MCF 10A (cell line): ENCODE data around the gene TAF10. TPM values are rescaled to one million over a fixed set of nuclear protein-coding genes. Genes with fewer than 3 reads are reported as not detected.

Experiments
- BruUV-seq: library from RNA; stranded (reverse); fragments of 400-500 nt; replicated peaks from 2 replicates; lab custom pipeline; 2021; lab: Mats Ljungman, UMichigan
- CTCF ChIA-PET: fragments of 300-600 bp; sonication (Branson Sonifier 250); formaldehyde crosslinking; extraction: SDS; loops from one replicate; lab custom pipeline; 2021; ENCODE audit warnings: antibody characterized with exemption, inconsistent platforms; lab: Yijun Ruan, JAX
- POLR2A ChIA-PET: fragments of 300-600, 350-650 bp; sonication (Branson Sonifier 250); formaldehyde crosslinking; extraction: SDS; loops from one replicate; lab custom pipeline; 2020; ENCODE audit warnings: antibody characterized with exemption, inconsistent platforms; lab: Yijun Ruan, JAX
- DNase-seq: peaks from one replicate; pipeline ENCODE4 v3.0.0-alpha.2; 2018; ENCODE audit not compliant: unreplicated experiment
- H3K27ac Mint-ChIP-seq: one replicate; pipeline ENCODE4 v1.8.0; 2022; ENCODE audit warnings: mild to moderate bottlenecking, low read depth, mixed read lengths; ENCODE audit not compliant: unreplicated experiment
- H3K27me3 Mint-ChIP-seq: one replicate; pipeline ENCODE4 v1.8.0; 2022; ENCODE audit warnings: mixed read lengths; ENCODE audit not compliant: insufficient read depth, unreplicated experiment
- H3K36me3 Mint-ChIP-seq: one replicate; pipeline ENCODE4 v1.8.0; 2022; ENCODE audit warnings: mild to moderate bottlenecking, moderate library complexity, mixed read lengths; ENCODE audit not compliant: insufficient read depth, unreplicated experiment
- H3K4me1 Mint-ChIP-seq: one replicate; pipeline ENCODE4 v1.8.0; 2022; ENCODE audit warnings: mixed read lengths; ENCODE audit not compliant: insufficient read depth, unreplicated experiment
- H3K4me3 Mint-ChIP-seq: one replicate; pipeline ENCODE4 v1.8.0; 2022; ENCODE audit warnings: mild to moderate bottlenecking, moderate library complexity, mixed read lengths; ENCODE audit not compliant: unreplicated experiment
- H3K9me3 Mint-ChIP-seq: one replicate; pipeline ENCODE4 v1.8.0; 2022; ENCODE audit warnings: mixed read lengths; ENCODE audit not compliant: unreplicated experiment
- intact Hi-C: fragments of 100-400 bp; cut with micrococcal nuclease; formaldehyde crosslinking; loops from 2 replicates; pipeline ENCODE4 v1.14.1; 2022
- total RNA-seq: library from RNA; stranded (reverse); gene quantifications from 2 replicates; pipeline ENCODE4 v1.2.3, GENCODE V29; 2022
- TF ChIP-seq, protein P1 (sequence below): fragments of 200-600 bp; IDR thresholded peaks from one replicate; pipeline ENCODE4 v1.8.0; 2022; ENCODE audit warnings: antibody characterized with exemption, mild to moderate bottlenecking; ENCODE audit not compliant: unreplicated experiment

TAF10 gene
- total RNA-seq, 1 experiment from 2014 or later = 157 TPM

DNA sequence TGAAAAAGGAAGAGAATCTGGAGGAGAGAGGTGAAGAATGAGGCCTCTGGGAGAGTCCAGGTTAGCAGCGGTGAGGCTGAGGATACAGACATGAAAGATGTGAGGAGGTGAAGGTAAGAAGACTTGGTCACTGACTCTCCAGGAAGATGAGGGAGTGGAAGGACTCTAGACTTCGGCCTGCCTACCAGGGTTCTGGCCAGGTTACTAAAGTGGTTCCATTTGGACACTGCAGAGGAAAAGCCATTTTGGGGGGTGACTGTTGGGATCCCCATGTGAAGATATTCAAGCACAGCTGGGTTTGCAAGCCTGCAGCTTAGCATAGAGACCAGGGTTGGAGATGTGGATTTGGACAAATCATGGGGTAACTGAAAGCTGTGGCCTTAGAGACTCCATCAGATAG, 35.8 kb upstream of the TAF10 start:
- H3K27ac Mint-ChIP-seq = no peak overlapping the region
- CTCF ChIA-PET = no interaction called here
- no peaks in the 10 kb centered on the region for H3K36me3 Mint-ChIP-seq
- no TSS peak for BruUV-seq
- DNase-seq = no peak
- TF ChIP-seq, protein P1, sequence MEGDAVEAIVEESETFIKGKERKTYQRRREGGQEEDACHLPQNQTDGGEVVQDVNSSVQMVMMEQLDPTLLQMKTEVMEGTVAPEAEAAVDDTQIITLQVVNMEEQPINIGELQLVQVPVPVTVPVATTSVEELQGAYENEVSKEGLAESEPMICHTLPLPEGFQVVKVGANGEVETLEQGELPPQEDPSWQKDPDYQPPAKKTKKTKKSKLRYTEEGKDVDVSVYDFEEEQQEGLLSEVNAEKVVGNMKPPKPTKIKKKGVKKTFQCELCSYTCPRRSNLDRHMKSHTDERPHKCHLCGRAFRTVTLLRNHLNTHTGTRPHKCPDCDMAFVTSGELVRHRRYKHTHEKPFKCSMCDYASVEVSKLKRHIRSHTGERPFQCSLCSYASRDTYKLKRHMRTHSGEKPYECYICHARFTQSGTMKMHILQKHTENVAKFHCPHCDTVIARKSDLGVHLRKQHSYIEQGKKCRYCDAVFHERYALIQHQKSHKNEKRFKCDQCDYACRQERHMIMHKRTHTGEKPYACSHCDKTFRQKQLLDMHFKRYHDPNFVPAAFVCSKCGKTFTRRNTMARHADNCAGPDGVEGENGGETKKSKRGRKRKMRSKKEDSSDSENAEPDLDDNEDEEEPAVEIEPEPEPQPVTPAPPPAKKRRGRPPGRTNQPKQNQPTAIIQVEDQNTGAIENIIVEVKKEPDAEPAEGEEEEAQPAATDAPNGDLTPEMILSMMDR = no peak
- no peak overlapping the region for H3K4me3 Mint-ChIP-seq
- no peaks in the 10 kb centered on the region for H3K4me1 Mint-ChIP-seq
- intact Hi-C loops = no loop called here
- POLR2A ChIA-PET = no interaction called here
- no peaks in the 10 kb centered on the region for H3K27me3 Mint-ChIP-seq
- no peaks in the 10 kb centered on the region for H3K9me3 Mint-ChIP-seq

DNA sequence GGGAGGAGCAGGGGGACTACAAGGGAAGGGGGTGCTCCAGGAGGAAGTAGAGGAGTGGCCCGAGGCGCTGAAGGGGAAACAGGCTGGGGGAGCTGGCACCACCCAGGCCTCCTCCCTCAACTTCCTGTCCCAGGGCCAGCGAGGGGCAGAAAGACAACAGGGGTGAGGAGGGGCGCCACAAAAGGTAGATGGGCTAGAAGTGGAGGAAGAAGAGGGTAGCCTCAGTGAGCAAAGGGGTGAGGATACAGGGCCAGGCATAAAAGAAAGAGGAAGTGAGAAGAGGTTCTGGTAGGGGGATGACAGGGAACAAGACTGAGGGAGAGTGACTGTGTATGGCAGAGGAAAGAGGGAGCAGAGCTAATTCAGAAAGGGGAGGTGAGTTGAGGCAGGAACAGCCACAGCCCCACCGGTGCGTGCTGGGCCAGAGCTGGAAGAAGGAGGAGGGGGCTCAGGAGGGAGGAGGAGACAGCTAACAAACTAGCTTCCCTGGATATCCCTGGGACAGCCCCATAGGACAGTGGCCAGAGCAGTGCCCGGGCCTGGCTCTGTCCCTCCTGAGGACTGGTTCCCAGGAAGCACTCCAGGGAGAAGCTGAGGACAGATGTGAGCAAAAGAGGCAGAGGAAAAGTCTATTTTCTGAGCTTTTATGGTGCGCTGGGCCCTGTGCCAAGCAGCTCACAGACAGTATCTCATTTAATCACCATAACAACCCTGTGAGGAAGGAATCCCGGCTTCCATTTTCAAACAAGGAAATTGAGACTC, 35.1 kb upstream of the TAF10 start:
- TF ChIP-seq, protein P1 = no peak
- no TSS peak for BruUV-seq
- Mint-ChIP-seq H3K36me3 (no peaks in the 10 kb centered on the region), H3K4me1 (no peaks in the 10 kb centered on the region), H3K9me3 (no peaks in the 10 kb centered on the region), H3K27ac (no peak overlapping the region), H3K4me3 (no peak overlapping the region), H3K27me3 (no peaks in the 10 kb centered on the region)
- POLR2A ChIA-PET = no interaction called here
- no peak for DNase-seq
- intact Hi-C loops = no loop called here
- CTCF ChIA-PET = interaction anchor here (0.5 to 0.6 kb wide), 2 partner anchors 10 to 27 kb away, joined by 3 read pairs; no protein-coding TSS in a partner anchor

DNA sequence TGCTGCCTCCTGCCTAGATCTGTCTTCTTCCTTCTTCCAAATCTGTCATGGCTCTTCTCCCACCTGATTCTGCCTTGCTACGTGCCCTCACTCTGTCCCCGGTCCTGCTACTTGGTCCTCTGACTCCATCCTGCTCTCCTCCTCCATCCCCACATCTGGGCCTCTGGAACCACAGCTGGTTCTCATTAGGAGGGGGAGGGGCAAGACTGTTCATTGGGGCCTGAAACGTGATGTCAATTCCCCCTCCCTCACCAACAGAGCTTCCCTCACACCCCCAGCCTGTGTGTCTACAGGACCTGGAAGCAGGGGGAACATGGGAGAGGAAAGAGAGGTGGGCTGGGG, 34.5 kb upstream of the TAF10 start:
- intact Hi-C loops = no loop called here
- H3K36me3 Mint-ChIP-seq = no peaks in the 10 kb centered on the region
- no peak for DNase-seq
- H3K9me3 Mint-ChIP-seq = no peaks in the 10 kb centered on the region
- TF ChIP-seq, protein P1 = no peak
- H3K4me3 Mint-ChIP-seq = no peak overlapping the region
- no TSS peak for BruUV-seq
- H3K4me1 Mint-ChIP-seq = no peaks in the 10 kb centered on the region
- no peaks in the 10 kb centered on the region for H3K27me3 Mint-ChIP-seq
- no peak overlapping the region for H3K27ac Mint-ChIP-seq
- ChIA-PET POLR2A (no interaction called here), CTCF (interaction anchor here (0.5 to 0.6 kb wide), 2 partner anchors 11 to 26 kb away, joined by 3 read pairs; no protein-coding TSS in a partner anchor)

DNA sequence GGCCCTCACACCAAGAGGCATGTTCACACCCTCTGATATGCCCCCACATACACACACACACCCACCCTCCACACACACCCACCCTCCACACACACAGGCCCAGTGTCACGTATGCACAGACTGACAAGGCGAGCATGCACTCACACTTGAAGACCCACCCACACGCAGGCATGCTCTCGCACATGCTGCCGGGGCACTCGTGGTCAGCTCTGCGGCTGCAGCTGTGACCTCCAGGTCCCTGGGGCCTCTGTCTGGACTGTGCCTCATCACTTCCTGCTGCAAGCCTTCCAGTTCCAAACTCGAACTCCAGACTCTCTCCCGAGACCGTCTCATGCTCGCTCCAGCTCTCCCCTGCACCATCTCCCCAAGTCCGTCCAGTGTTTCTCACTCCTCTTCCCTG, 34.1 kb upstream of the TAF10 start:
- Mint-ChIP-seq H3K36me3 (no peaks in the 10 kb centered on the region), H3K4me1 (no peaks in the 10 kb centered on the region), H3K4me3 (no peak overlapping the region), H3K9me3 (no peaks in the 10 kb centered on the region), H3K27ac (no peak overlapping the region), H3K27me3 (no peaks in the 10 kb centered on the region)
- TF ChIP-seq, protein P1 = no peak
- no TSS peak for BruUV-seq
- POLR2A ChIA-PET = no interaction called here
- no peak for DNase-seq
- intact Hi-C loops = no loop called here
- CTCF ChIA-PET = no interaction called here
